GM18505 (cell line): Measurements from ENCODE around the gene RPA3.

ENCODE experiments used
- ATAC-seq: cut with Tn5 transposase; IDR thresholded peaks from one replicate; pipeline ENCODE4 v1.9.1; 2021; ENCODE audit not compliant: unreplicated experiment
- POLR2A ChIP-seq: IDR thresholded peaks from 4 replicates; pipeline ENCODE4 v1.6.1; 2011; ENCODE audit warnings: borderline replicate concordance; ENCODE audit not compliant: insufficient read depth, insufficient read length; ENCODE audit errors: extremely low read depth

RPA3 gene

DNA sequence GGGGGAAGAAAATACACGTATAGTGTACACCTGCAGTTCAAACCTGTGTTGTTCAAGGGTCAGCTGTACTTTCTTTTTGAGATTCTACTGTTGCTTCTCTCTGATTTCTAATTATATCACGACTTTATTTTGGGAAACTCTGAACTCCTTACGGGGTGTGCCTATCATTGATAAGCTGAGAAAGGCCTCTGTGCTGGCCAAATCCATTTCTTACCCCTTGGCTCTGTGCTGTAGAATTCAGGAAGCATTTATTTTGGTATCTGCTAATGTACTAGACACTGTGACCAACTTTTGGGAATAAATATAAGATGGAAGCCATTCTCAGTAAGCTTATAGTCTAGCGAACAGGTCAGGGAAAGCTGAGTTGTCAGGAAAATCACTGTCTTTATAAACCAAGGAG lies 26.9 kb upstream of the RPA3 start:
- no peak for TF ChIP-seq POLR2A
- no peak for ATAC-seq

DNA sequence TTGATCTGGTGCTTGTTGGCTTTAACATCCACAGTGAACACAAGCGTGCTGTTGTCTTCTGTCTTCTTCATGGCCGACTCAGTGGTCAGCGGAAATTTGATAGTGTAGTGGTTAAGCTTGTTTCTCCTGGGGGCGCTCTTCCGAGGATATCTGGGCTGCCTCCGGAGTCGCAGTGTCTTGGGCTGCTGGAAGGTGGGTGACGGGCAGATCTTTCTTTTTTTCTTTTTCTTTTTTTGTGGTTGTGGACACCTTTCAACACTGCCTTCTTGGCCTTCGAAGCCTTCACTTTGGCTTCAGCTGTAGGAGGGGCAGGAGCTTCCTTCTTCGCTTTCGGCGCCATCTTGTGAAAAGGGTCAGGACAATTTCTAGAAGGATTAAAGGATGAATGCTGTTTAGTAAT lies 23.8 kb upstream of the RPA3 start:
- no peak for ATAC-seq
- TF ChIP-seq POLR2A, result no peak

DNA sequence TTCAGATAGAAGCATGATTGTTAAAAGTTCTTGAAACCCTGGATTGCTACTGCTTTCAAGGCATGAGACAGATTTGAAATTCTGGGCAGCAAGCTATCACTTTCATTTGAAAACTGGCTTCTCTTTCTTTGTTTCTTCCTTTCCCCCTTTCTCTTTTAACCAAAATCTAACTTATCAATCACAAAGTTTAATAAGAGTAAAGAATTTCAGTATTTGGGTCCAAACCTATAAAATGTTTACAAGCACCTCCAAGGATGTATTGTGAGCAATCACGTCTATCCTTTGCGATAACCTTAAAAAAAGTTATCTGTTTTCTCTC lies 21.6 kb upstream of the RPA3 start:
- no peak for TF ChIP-seq POLR2A
- no peak for ATAC-seq

DNA sequence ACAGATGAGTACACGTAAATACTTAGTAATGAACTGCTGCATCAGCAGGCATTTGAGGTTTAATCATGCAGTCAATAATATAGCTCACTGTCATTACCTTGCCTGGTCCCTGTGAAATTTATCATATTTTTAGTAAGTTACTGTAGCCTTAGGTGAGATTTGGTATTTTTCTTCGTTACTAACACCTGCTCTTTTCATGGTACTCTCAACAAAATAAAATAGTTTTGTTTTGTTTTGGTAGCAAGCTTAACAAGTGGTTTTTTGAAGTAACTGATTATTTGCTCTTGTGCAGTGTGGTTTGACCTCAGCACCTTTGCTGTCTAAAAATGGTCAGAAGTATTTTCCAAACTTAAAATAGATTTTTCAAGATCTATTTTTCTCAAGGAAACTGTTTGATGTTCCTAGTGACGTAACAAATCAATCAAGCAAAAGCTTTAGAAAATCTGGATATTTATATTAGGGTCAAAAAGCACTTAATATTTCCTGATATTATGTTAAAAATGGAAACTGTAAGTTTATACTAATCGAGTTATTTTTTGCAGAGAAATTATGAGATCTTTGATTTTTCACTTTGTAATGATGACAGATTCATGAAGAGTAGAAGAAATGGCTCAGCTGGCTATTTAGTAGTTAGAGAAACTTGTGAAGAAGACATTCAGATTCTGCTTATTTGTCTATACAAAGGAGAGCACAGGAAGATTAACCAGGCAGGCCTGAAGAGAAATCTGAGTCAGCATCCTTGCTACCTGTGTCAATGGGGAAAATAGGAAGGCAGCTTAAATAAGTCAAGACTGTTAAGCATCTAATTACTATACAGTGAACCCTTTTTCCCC lies 21.0 kb upstream of the RPA3 start:
- ATAC-seq, result no peak
- no peak for TF ChIP-seq POLR2A

DNA sequence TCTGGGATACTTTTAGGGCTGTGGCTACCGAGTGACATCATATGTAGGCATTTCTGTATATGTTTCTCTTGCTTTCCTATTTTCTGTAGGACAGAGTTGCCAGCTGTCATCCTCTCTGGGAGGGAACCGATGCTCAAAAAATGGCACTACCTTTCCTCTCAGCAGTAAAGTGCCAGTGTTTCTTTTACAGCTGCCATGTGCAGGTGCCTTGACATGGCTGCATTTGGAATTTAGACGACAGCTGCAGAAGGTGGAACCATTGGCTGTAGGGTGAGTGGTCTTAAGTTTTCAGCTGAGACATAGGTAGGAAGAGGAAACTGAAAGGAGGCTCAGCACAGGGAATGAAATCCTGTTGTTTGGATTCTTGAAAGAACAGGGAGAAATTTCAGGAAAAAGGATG lies 20.2 kb upstream of the RPA3 start:
- TF ChIP-seq POLR2A, result no peak
- ATAC-seq, result no peak

DNA sequence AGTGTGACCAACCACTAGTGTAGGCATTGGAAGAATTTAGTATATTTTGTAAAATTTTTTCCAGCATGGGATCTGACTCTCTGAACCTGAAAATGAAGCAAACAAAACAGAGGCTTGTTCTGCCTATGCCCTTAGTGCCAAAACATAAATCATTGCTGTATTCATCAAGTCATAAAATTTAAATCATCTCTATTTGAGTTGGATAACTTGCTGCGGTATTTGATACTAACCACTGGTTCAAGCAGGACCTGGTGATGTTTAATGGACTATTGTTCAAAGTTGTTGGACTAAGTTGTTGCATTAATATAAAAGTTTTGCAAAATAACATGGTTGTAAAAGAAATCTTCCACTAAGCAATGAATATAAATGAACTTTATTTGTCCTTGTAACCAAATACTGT lies 19.8 kb upstream of the RPA3 start:
- TF ChIP-seq POLR2A, result no peak
- ATAC-seq, result no peak

DNA sequence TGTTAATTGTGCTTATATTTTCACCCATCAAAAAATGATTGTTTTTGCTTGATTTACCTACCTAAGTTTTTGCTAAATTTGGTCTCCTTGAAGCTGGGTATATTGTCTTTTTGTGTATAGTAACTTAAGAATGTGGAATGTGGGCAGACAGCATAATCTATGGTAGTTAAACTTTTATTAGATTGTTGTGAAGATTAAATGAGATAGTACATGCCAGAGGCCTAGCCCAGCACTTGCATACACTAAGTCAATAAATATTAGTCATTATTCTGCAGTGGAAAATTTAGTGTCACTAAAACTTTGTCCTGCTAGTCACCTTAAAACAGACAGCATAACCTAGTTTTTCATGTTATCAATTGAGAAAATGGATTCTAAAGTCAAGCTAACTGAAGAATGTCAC lies 19.3 kb upstream of the RPA3 start:
- TF ChIP-seq POLR2A, result no peak
- no peak for ATAC-seq

DNA sequence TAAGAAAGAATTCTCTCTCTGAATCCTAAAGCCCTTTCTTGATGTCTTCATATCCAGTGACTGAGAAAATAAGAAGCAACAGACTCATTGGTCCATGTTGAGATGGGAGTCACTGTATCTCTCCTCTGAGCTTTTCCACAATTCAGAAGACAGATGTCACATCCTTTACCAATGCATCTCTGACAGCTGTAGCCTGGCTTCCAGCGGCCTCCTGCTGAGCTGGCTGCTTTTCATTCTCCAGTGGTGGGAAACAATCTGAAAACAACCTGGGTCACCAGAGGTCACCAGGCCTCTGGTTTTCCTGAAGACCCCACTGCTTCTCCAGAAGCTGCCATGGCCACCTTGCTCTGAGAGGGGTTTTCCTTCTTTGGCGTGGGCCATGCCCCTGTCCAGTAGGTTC lies 18.3 kb upstream of the RPA3 start:
- TF ChIP-seq POLR2A, result no peak
- ATAC-seq, result no peak

DNA sequence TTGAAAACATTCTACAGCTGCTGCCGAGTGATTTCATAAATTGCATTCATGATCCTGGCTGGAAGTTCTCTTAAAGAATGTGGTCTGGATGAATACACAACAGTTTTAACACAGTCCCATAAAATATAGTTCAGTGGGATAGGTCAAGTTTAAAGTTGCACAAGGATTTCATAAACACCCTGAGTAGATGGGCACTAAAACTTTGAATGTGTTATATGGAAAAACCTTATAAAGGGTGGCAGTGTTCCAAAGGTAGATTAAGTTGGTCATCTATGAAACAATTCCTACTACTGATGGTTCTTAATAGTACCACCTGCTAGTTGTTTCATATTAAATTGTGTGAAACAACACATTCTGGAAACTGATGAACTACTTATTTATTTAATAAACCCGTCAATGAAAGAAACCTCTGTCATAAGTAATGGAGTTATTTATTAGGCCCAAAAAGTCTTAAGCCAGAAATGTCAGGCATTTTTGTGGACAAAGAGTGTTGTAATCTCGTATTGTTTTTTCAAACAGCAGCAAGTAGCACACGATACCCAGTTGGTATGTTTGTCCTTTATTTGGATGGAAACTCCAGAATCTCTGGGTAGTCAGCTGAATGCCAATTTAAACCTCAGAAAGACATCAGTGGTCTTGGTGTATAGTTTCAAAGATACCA lies 14.3 kb upstream of the RPA3 start:
- TF ChIP-seq POLR2A, result no peak
- no peak for ATAC-seq

DNA sequence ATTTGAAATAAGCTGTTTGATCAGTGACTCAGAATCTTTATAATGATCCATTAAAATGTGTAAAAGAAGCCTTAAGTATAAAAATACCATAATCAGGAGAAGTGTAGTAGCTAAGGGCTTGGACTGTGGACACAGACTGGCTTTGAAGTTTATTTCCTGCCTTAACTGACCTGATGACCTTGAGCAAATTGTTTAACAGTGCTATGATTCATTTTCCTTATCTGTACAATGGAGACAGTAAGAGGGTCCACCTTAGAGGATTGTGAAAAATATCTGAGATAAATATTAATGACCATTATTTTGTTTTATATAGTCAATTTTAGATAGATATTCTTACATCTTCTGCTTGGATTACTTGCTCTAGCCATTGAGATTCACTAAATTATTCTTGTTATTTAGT lies 13.3 kb upstream of the RPA3 start:
- ATAC-seq, result no peak
- TF ChIP-seq POLR2A, result no peak

DNA sequence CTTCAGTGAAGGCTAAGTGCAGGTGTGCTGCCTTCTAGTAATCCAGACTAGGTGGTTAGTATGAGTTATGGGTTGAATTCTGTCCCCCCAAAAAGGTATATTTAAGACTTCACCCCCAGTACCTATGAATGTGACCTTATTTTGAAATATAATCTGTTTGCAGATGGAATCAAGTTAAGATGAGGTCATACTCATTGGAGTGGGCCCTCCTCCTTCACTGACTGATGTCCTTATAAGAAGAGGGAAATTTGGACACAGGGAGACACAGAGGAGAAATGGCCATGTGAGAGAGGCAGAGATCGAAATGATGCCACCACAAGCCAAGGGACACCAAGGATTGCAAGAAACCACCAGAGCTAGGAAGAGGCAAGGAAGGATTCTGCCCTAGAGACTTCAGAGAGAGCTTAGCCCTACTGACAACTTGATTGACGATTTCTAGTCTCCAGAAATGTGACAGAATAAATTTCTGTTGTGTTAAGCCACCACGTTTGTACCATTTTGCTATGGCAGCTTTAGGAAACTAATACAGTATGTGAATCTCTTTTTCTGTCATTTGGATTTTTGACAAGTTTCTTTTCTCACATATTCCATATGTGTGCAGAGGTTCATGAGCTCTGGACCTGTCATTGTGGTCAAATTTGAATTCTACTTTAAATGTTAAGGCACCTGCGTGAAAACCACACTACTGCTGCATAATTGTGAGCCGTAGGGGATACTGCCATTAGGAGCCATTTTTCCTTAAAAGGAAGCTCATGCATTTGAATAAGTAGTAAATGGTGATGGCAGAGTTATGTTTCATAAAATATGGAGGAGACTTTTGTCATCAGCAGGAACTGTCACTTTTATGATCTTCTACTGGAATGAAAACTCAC lies 2.6 kb upstream of the RPA3 start:
- no peak for ATAC-seq
- no peak for TF ChIP-seq POLR2A

DNA sequence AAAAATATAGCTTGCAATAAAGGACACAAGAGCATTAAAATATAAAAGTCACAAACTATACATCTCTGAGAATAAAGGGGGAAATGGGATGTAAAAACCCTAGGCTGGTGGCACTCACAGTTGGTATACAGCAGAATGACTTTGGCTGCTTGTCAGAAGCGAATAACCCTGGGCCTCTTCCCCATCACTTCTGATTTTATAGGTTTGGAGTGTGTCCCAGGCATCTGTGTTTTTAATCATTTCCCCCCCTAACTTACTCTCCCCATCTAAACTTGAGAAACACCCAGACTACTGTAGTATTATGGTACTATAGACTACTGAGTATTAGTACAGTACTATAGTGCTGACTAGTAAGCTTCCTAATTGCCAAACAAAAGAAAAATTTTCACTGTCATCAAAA lies 1.8 kb upstream of the RPA3 start:
- TF ChIP-seq POLR2A, result no peak
- ATAC-seq, result no peak

DNA sequence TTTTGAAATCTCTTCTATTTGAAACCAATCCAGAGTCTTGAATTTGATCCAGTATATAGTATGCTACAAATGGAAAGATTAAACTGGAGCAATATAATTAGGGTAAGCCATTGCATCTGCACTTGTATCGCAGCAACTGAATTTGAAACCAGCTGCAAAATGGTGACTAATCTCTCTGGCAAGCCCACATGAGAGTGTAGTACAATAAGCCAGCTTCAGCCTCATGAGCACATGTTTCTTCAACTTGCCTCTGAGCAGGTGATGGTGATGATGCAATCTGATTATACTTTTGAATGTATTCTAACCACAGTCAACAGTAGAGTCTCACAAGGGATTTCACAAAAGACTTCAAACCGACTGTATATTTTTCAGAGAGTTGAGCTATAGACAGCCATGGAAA lies 829 bp upstream of the RPA3 start:
- ATAC-seq, result peak; percentile 93
- TF ChIP-seq POLR2A, result no peak

DNA sequence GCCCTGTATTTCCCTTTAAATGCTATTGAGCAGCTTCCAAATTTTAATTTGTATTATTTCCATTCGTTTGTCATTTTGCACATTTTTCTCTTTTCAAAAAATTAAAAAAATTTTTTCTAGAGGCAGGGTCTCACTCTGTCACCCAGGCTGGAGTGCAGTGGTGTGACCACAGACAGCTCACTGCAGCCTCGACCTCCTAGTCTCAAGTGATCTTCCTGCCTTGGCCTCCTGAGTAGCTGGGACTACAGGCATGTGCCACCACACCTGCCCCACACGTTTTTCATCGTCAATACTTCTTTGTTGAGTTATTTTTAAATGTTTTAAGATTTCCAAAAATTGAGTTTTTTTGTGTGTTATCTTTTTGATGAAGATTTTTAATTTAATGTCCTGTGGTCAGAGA lies 4.7 kb downstream of the RPA3 start:
- no peak for ATAC-seq
- TF ChIP-seq POLR2A, result no peak

DNA sequence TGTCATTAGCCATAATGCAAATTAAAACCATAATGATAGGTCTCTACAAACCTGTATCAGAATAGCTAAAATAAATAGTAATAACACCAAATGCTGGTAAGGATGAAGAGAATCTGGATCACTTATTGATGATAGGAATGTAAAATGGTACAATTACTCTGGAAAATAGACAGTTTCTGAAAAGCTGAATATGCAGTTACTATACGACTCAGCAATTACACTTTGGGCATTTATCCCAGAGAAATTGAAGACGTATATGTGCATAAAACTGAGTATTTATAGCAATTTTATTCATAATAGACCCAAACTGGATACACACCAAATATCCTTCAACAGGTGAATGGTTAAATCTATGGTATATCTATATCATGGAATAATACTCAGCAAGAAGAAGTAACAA lies 7.9 kb downstream of the RPA3 start:
- TF ChIP-seq POLR2A, result no peak
- ATAC-seq, result no peak

DNA sequence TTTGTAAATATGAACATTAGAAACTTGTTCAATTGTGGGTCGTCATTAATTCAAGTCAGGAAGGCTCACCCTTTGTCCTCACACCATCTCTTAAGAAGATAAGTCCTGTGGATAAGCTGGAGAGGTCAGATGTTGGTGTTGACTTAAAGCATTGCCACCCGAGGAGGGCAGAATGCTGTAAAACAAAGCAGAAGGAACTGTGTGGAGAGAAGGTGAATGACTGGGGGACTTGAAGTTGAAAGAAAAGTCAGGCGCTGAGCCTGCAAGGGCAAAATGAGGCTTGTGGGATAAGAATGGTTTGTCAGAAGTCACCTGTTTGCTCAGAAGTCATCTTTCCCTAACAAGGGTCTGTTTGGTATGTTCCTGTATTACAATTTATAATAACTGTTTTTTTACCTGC lies 9.1 kb downstream of the RPA3 start:
- ATAC-seq, result no peak
- TF ChIP-seq POLR2A, result no peak
